ENCODE data around the gene SPRYD7. TPM values are rescaled to one million over a fixed set of nuclear protein-coding genes. Genes with fewer than 3 reads are reported as not detected.

Gene SPRYD7
- total and polyA plus RNA-seq, 2 of the 13 experiments (the other 11 are each of a cell fraction or from before 2014, with no cell fraction given) = 2.7 to 5.9 TPM

GRCh38 chr13:49972709-49973108, 36.6 kb upstream of the SPRYD7 start:
- ChIA-PET CTCF (ENCODE audit: low intra/inter-chr PET ratio, low total read pairs) (no interaction called here), POLR2A (interaction anchor here (1.1 to 1.4 kb wide), 2 partner anchors 24 to 36 kb away, joined by 4 to 5 read pairs; partner anchors contain the start of genes SPRYD7 and TRIM13)
- H3K36me3 ChIP-seq (replicated peaks in 1 of 2; ENCODE audit: control insufficient read depth in 1 of 2, insufficient read depth in 2 of 2, low read length in 2 of 2) = no peaks in the 10 kb centered on the region
- H3K79me2 ChIP-seq (ENCODE audit: insufficient read depth, low read length) = no peaks in the 10 kb centered on the region
- no peak overlapping the region for H3K9ac ChIP-seq (ENCODE audit: insufficient read depth, low read depth, low read length)
- WGBS (ENCODE audit: low lambda C conversion rate) = 29% methylated on average over 4 of the region's 4 CpGs
- intact Hi-C loops (cut with micrococcal nuclease; ENCODE audit: unreplicated experiment) = loop anchor here (2.0 kb wide), 1 partner anchor 104 kb away; no protein-coding TSS in a partner anchor
- 0 out of 2 replicates have a peak, but pooled peaks have one; percentile 17 for TF ChIP-seq BCL6 (CRISPR knock-in tag; IDR thresholded peaks at IDR 0.05)
- TF ChIP-seq ZNF572 (CRISPR knock-in tag; IDR thresholded peaks at IDR 0.05) = no peak
- TF ChIP-seq IRF2 (CRISPR knock-in tag; IDR thresholded peaks at IDR 0.05) = 0 out of 2 replicates have a peak, but pooled peaks have one; percentile 40
- no peak for TF ChIP-seq ZNF790 (CRISPR knock-in tag; IDR thresholded peaks at IDR 0.05; ENCODE audit: borderline replicate concordance)
- no peaks in the 10 kb centered on the region for H4K20me1 ChIP-seq (ENCODE audit: insufficient read depth, low read length)
- H3K4me2 ChIP-seq (ENCODE audit: low read depth, low read length) = peak overlapping the region; percentile 65
- no TSS peak for BruUV-seq (replicated peaks)
- peaks cover 18% of the 10 kb centered on the region for H3K4me1 ChIP-seq (ENCODE audit: insufficient read depth, low read length)
- no peak overlapping the region for H2AFZ ChIP-seq (ENCODE audit: low read length)
- peak overlapping the region in 2 of 3 experiments; percentile 2 to 27; a peak in 3 of 6 replicates for H3K4me3 ChIP-seq (replicated peaks in 1 of 3; ENCODE audit: insufficient read depth in 1 of 3, low read depth in 2 of 3, low read length in 3 of 3)
- H3K27ac ChIP-seq (ENCODE audit: extremely low read length, insufficient read depth, low read length) = no peak overlapping the region
- H3K9me3 ChIP-seq (ENCODE audit: low read length) = no peaks in the 10 kb centered on the region
- ATAC-seq = peak; percentile 70
- peak; percentile 24 for DNase-seq (ENCODE audit: low spot score)
- FAIRE-seq = no peak
- no peaks in the 10 kb centered on the region for H3K27me3 ChIP-seq (ENCODE audit: control insufficient read depth in 1 of 2, insufficient read depth in 2 of 2, low read length in 2 of 2)
- in situ Hi-C loops (cut with HindIII; ENCODE audit: extremely low pct_ligation_motif_present, low pct_unique_long_range_greater_than_20kb) = loop anchor here (10.0 kb wide), 2 partner anchors 832 to 942 kb away; no protein-coding TSS in a partner anchor

- BruUV-seq (replicated peaks) = no TSS peak
- no peaks in the 10 kb centered on the region for H3K36me3 ChIP-seq (replicated peaks in 1 of 2; ENCODE audit: control insufficient read depth in 1 of 2, insufficient read depth in 2 of 2, low read length in 2 of 2)
- no peak overlapping the region for H3K9ac ChIP-seq (ENCODE audit: insufficient read depth, low read depth, low read length)
- no peaks in the 10 kb centered on the region for H4K20me1 ChIP-seq (ENCODE audit: insufficient read depth, low read length)
- no peak overlapping the region for H3K27ac ChIP-seq (ENCODE audit: extremely low read length, insufficient read depth, low read length)
- WGBS (ENCODE audit: low lambda C conversion rate) = 56% methylated on average over 4 of the region's 4 CpGs
- no peak overlapping the region for H2AFZ ChIP-seq (ENCODE audit: low read length)
- DNase-seq (ENCODE audit: low spot score) (no peak), ATAC-seq (no peak), FAIRE-seq (no peak)
- H3K79me2 ChIP-seq (ENCODE audit: insufficient read depth, low read length) = no peaks in the 10 kb centered on the region
- TF ChIP-seq ZNF510 (CRISPR knock-in tag; IDR thresholded peaks at IDR 0.05; ENCODE audit: low read depth) = no peak
- TF ChIP-seq IRX3 (CRISPR knock-in tag; IDR thresholded peaks at IDR 0.05; ENCODE audit: borderline replicate concordance, low read depth) = no peak
- no peak for TF ChIP-seq ZMYM2 (CRISPR knock-in tag; IDR thresholded peaks at IDR 0.05)
- TF ChIP-seq SYNCRIP (IDR thresholded peaks at IDR 0.05; ENCODE audit: insufficient read depth, low read depth, low read length) = no peak
- intact Hi-C loops (cut with micrococcal nuclease; ENCODE audit: unreplicated experiment) (no loop called here), in situ Hi-C loops (cut with HindIII; ENCODE audit: extremely low pct_ligation_motif_present, low pct_unique_long_range_greater_than_20kb) (no loop called here)
- H3K4me1 ChIP-seq (ENCODE audit: insufficient read depth, low read length) = peaks cover 7% of the 10 kb centered on the region
- ChIA-PET CTCF (ENCODE audit: low intra/inter-chr PET ratio, low total read pairs) (no interaction called here), POLR2A (no interaction called here)
- H3K4me3 ChIP-seq (replicated peaks in 1 of 3; ENCODE audit: insufficient read depth in 1 of 3, low read depth in 2 of 3, low read length in 3 of 3) = no peak overlapping the region
- H3K27me3 ChIP-seq (ENCODE audit: control insufficient read depth in 1 of 2, insufficient read depth in 2 of 2, low read length in 2 of 2) = no peaks in the 10 kb centered on the region
- H3K4me2 ChIP-seq (ENCODE audit: low read depth, low read length) = no peak overlapping the region
- H3K9me3 ChIP-seq (ENCODE audit: low read length) = no peaks in the 10 kb centered on the region
Measured at GRCh38 chr13:49967456-49967855, 31.3 kb upstream of the SPRYD7 start.
